ENCODE measurements around the gene WASF3.

DNA sequence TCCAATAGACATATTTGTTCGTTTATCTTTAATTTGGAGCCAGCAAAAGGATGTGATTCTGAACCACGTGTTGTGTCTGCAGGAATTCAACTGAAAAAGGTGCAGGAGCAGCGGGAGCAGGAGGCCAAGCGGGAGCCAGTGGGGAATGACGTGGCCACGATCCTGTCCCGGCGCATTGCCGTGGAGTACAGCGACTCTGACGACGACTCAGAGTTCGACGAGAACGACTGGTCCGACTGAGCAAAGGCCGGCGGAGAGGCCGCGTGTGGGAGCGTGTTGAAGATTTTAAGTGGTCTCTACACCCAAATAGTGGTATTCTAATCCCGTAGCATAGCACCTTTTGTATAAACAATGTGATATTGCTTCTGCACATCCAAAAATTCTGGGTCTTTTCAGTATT, 128.1 kb downstream of the WASF3 start:
- TF ChIP-seq, protein P1, sequence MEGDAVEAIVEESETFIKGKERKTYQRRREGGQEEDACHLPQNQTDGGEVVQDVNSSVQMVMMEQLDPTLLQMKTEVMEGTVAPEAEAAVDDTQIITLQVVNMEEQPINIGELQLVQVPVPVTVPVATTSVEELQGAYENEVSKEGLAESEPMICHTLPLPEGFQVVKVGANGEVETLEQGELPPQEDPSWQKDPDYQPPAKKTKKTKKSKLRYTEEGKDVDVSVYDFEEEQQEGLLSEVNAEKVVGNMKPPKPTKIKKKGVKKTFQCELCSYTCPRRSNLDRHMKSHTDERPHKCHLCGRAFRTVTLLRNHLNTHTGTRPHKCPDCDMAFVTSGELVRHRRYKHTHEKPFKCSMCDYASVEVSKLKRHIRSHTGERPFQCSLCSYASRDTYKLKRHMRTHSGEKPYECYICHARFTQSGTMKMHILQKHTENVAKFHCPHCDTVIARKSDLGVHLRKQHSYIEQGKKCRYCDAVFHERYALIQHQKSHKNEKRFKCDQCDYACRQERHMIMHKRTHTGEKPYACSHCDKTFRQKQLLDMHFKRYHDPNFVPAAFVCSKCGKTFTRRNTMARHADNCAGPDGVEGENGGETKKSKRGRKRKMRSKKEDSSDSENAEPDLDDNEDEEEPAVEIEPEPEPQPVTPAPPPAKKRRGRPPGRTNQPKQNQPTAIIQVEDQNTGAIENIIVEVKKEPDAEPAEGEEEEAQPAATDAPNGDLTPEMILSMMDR (conservative IDR thresholded peaks at IDR 0.05; ENCODE audit: low read depth, low read length): no peak
- no peak for TF ChIP-seq EZH2 (IDR thresholded peaks at IDR 0.05; ENCODE audit: low read length, unreplicated experiment)

All from PC-3 (cell line).